SU-DHL-6 (cell line): ENCODE results near the gene ARRDC3.

ENCODE experiments used
- H2AFZ ChIP-seq: fragments of 200-600 bp; sonication (generic); 2 replicates; pipeline ENCODE4 v1.6.1; 2014; ENCODE audit warnings: low read depth, mild to moderate bottlenecking, moderate library complexity, mixed read lengths, antibody characterized with exemption, low read length; ENCODE audit not compliant: severe bottlenecking
- H3F3A ChIP-seq: fragments of 200-600 bp; shearing (Covaris generic); 2 replicates; pipeline ENCODE4 v1.6.0; 2016; ENCODE audit warnings: antibody characterized with exemption, mild to moderate bottlenecking; ENCODE audit not compliant: insufficient read depth
- H3K27ac ChIP-seq: fragments of 200-600 bp; sonication (generic); 2 replicates; pipeline ENCODE4 v1.5.1; 2016; ENCODE audit warnings: low read depth, mild to moderate bottlenecking, low read length, moderate library complexity, mixed read lengths
- H3K27me3 ChIP-seq: fragments of 200-600 bp; sonication (generic), shearing (Covaris generic); 2 replicates; pipeline ENCODE4 v1.6.0; 2014; ENCODE audit warnings: mild to moderate bottlenecking, low read length
- H3K36me3 ChIP-seq: fragments of 200-600 bp; sonication (generic); 2 replicates; pipeline ENCODE4 v1.6.1; 2014; ENCODE audit warnings: mild to moderate bottlenecking, low read length, mixed read lengths
- H3K4me2 ChIP-seq: fragments of 300-600, 200-600 bp; shearing (Covaris generic), sonication (generic); 2 replicates; pipeline ENCODE4 v1.6.0; 2014; ENCODE audit warnings: low read length, low read depth, mild to moderate bottlenecking; ENCODE audit not compliant: poor library complexity, severe bottlenecking
- H3K4me3 ChIP-seq: fragments of 200-600 bp; sonication (generic); 2 replicates; pipeline ENCODE4 v1.5.1; 2014; ENCODE audit warnings: antibody characterized with exemption, low read length, mild to moderate bottlenecking, mixed read lengths; ENCODE audit not compliant: insufficient read depth, poor library complexity, severe bottlenecking
- H3K79me2 ChIP-seq: fragments of 200-600 bp; sonication (generic); 2 replicates; pipeline ENCODE4 v1.6.1; 2014; ENCODE audit warnings: mild to moderate bottlenecking, low read length, moderate library complexity; ENCODE audit not compliant: insufficient read depth
- H3K9ac ChIP-seq: fragments of 200-600 bp; sonication (generic); 2 replicates; pipeline ENCODE4 v1.7.0; 2014; ENCODE audit warnings: mild to moderate bottlenecking, low read length
- H3K9me2 ChIP-seq: fragments of 200-600 bp; sonication (generic); replicated peaks from 2 replicates; pipeline ENCODE4 v1.6.1; 2014; ENCODE audit warnings: low read length; ENCODE audit not compliant: insufficient read depth
- H3K9me3 ChIP-seq: fragments of 200-600 bp; sonication (generic); 2 replicates; pipeline ENCODE4 v1.6.1; 2014; ENCODE audit warnings: low read length, mixed read lengths; ENCODE audit not compliant: insufficient read depth
- H4K20me1 ChIP-seq: fragments of 200-600 bp; sonication (generic); 2 replicates; pipeline ENCODE4 v1.6.1; 2014; ENCODE audit warnings: low read depth, mild to moderate bottlenecking, antibody characterized with exemption, low read length, moderate library complexity, mixed read lengths
- CTCF ChIP-seq: fragments of 200-600 bp; sonication (generic); IDR thresholded peaks from one replicate; pipeline ENCODE4 v1.5.1; 2017; ENCODE audit warnings: antibody characterized with exemption, mild to moderate bottlenecking, low read length, moderate library complexity; ENCODE audit not compliant: insufficient read depth, poor library complexity, severe bottlenecking
- EZH2phosphoT487 ChIP-seq: fragments of 200-600 bp; sonication (generic), shearing (Covaris generic); conservative IDR thresholded peaks from 2 replicates; pipeline ENCODE4 v1.6.1; 2018; ENCODE audit warnings: mild to moderate bottlenecking, antibody characterized with exemption, low read length, moderate library complexity, mixed read lengths

ARRDC3 gene

GRCh38 chr5:91407204-91407603, 24.1 kb upstream of the ARRDC3 start:
- Histone ChIP-seq H3K4me2 (no peak overlapping the region), H4K20me1 (no peaks in the 10 kb centered on the region), H3K4me3 (no peak overlapping the region), H3K9me2 (no peaks in the 10 kb centered on the region), H3K36me3 (no peaks in the 10 kb centered on the region), H3K27me3 (no peaks in the 10 kb centered on the region), H3K9me3 (no peaks in the 10 kb centered on the region), H3K27ac (no peak overlapping the region), H3K79me2 (no peaks in the 10 kb centered on the region), H3F3A (no peaks in the 10 kb centered on the region), H2AFZ (no peak overlapping the region), H3K9ac (no peak overlapping the region)
- TF ChIP-seq CTCF (no peak), EZH2phosphoT487 (no peak)

- no peaks in the 10 kb centered on the region for H3K9me3 ChIP-seq
- H3K9me2 ChIP-seq = no peaks in the 10 kb centered on the region
- no peak overlapping the region for H3K9ac ChIP-seq
- H3K27me3 ChIP-seq = no peaks in the 10 kb centered on the region
- no peak overlapping the region for H3K4me2 ChIP-seq
- no peaks in the 10 kb centered on the region for H3K79me2 ChIP-seq
- H3K36me3 ChIP-seq = no peaks in the 10 kb centered on the region
- no peak overlapping the region for H3K27ac ChIP-seq
- TF ChIP-seq EZH2phosphoT487 (no peak), CTCF (no peak)
- no peak overlapping the region for H3K4me3 ChIP-seq
- H2AFZ ChIP-seq = no peak overlapping the region
- H3F3A ChIP-seq = no peaks in the 10 kb centered on the region
- no peaks in the 10 kb centered on the region for H4K20me1 ChIP-seq
Observed at GRCh38 chr5:91403438-91403837, 20.3 kb upstream of the ARRDC3 start.

- Histone ChIP-seq H3K27ac (no peak overlapping the region), H3K4me2 (no peak overlapping the region), H3K4me3 (no peak overlapping the region), H3F3A (no peaks in the 10 kb centered on the region), H3K79me2 (no peaks in the 10 kb centered on the region), H3K9ac (no peak overlapping the region), H2AFZ (no peak overlapping the region), H4K20me1 (no peaks in the 10 kb centered on the region), H3K9me3 (no peaks in the 10 kb centered on the region), H3K27me3 (no peaks in the 10 kb centered on the region), H3K36me3 (no peaks in the 10 kb centered on the region), H3K9me2 (no peaks in the 10 kb centered on the region)
- TF ChIP-seq EZH2phosphoT487 (no peak), CTCF (no peak)
Observed at GRCh38 chr5:91401175-91401574, 18.1 kb upstream of the ARRDC3 start.

GRCh38 chr5:91397791-91398190, 14.7 kb upstream of the ARRDC3 start:
- H3K36me3 ChIP-seq = no peaks in the 10 kb centered on the region
- no peak overlapping the region for H3K4me3 ChIP-seq
- H3K27ac ChIP-seq = no peak overlapping the region
- no peaks in the 10 kb centered on the region for H3K27me3 ChIP-seq
- H3K9me3 ChIP-seq = no peaks in the 10 kb centered on the region
- H3K9ac ChIP-seq = no peak overlapping the region
- H3K4me2 ChIP-seq = no peak overlapping the region
- H4K20me1 ChIP-seq = no peaks in the 10 kb centered on the region
- no peak for TF ChIP-seq EZH2phosphoT487
- TF ChIP-seq CTCF = no peak
- H3K9me2 ChIP-seq = no peaks in the 10 kb centered on the region
- H3F3A ChIP-seq = no peaks in the 10 kb centered on the region
- H2AFZ ChIP-seq = no peak overlapping the region
- H3K79me2 ChIP-seq = no peaks in the 10 kb centered on the region
